NOMO-1 treated with DMSO at 0.1 percent for 48 hours (cell line): ENCODE measurements around the gene ZNF691.
A peak's percentile ranks its signal among the peaks of the same experiment; 100 is the strongest.
"Not testable (repeated sequence)": the region's sequence is repeated elsewhere in the genome, so short reads cannot be mapped to it uniquely, and the experiment has no call there.

Source experiments
- DNase-seq: peaks from one replicate; lab custom pipeline; 2025; ENCODE audit not compliant: unreplicated experiment; lab: John Stamatoyannopoulos, UW

ZNF691 gene

GRCh38 chr1:42846257-42847110 is at the start of gene ZNF691:
Gene ZNF691 (plus strand): TSS chr1:42846613. CDS start chr1:42849659, 3,046 bp downstream.
- DNase-seq: peak; percentile 97

GRCh38 chr1:42797414-42797813 is 49.0 kb upstream of the ZNF691 start:
- no peak for DNase-seq

GRCh38 chr1:42797979-42798378 is 48.4 kb upstream of the ZNF691 start:
- no peak for DNase-seq

GRCh38 chr1:42801832-42802473 is 44.5 kb upstream of the ZNF691 start:
- DNase-seq: no peak

GRCh38 chr1:42806171-42806570 is 40.2 kb upstream of the ZNF691 start:
- no peak for DNase-seq

GRCh38 chr1:42806593-42806992 is 39.8 kb upstream of the ZNF691 start:
- DNase-seq: no peak

- no peak for DNase-seq
Observed at GRCh38 chr1:42807056-42807668, 39.3 kb upstream of the ZNF691 start.

GRCh38 chr1:42814815-42815214 is 31.6 kb upstream of the ZNF691 start:
- DNase-seq: not testable (repeated sequence)

- DNase-seq: peak; percentile 20
Observed at GRCh38 chr1:42815941-42816584, 30.4 kb upstream of the ZNF691 start.

GRCh38 chr1:42816585-42817439 is 29.6 kb upstream of the ZNF691 start, which contains the start of the genes ERMAP and SVBP:
Gene ERMAP (plus strand): TSS chr1:42817122. CDS start chr1:42830449, 13,327 bp downstream.
Gene SVBP (minus strand): TSS chr1:42817397. CDS start chr1:42816544, 853 bp downstream.
- peak; percentile 77 for DNase-seq

GRCh38 chr1:42817440-42817767 is 29.0 kb upstream of the ZNF691 start:
- no peak for DNase-seq

GRCh38 chr1:42817976-42818375 is 28.4 kb upstream of the ZNF691 start:
- no peak for DNase-seq

- DNase-seq: no peak
Observed at GRCh38 chr1:42820813-42821212, 25.6 kb upstream of the ZNF691 start.

- DNase-seq: no peak
Observed at GRCh38 chr1:42821690-42822089, 24.7 kb upstream of the ZNF691 start.

GRCh38 chr1:42822800-42823392 is 23.5 kb upstream of the ZNF691 start:
- no peak for DNase-seq

GRCh38 chr1:42824481-42825035 is 21.9 kb upstream of the ZNF691 start:
- no peak for DNase-seq

- DNase-seq: no peak
Observed at GRCh38 chr1:42825036-42825851, 21.2 kb upstream of the ZNF691 start.

- no peak for DNase-seq
Observed at GRCh38 chr1:42830631-42831030, 15.8 kb upstream of the ZNF691 start.

- DNase-seq: no peak
Observed at GRCh38 chr1:42831273-42831672, 15.1 kb upstream of the ZNF691 start.
